SK-N-MC (cell line): ENCODE measurements around the gene ZCRB1.
A peak's percentile ranks its signal among the peaks of the same experiment; 100 is the strongest.

Source experiments
- DNase-seq: peaks from one replicate; pipeline ENCODE4 v3.0.0-alpha.2; 2011; ENCODE audit warnings: low read depth, low spot score
- H3K27ac ChIP-seq: fragments of 200-600 bp; sonication (generic); 2 replicates; pipeline ENCODE4 v1.5.1; 2016; ENCODE audit warnings: mixed run types
- H3K36me3 ChIP-seq: fragments of 200-600 bp; sonication (generic); 2 replicates; pipeline ENCODE4 v1.6.1; 2017; ENCODE audit warnings: antibody characterized with exemption, low read length, mixed read lengths; ENCODE audit not compliant: insufficient read depth
- H3K4me3 ChIP-seq: fragments of 200-600 bp; sonication (generic); 2 replicates; pipeline ENCODE4 v1.5.1; 2016
- H3K9ac ChIP-seq: fragments of 200-600 bp; sonication (generic); 2 replicates; pipeline ENCODE4 v1.8.0; 2017; ENCODE audit warnings: mixed run types, mixed read lengths; ENCODE audit not compliant: insufficient read length
- H3K9me3 ChIP-seq: fragments of 200-600 bp; sonication (generic); 2 replicates; pipeline ENCODE4 v1.6.1; 2017; ENCODE audit warnings: low read depth, mild to moderate bottlenecking, antibody characterized with exemption, low read length, moderate library complexity, mixed read lengths
- EZH2 ChIP-seq: fragments of 200-600 bp; sonication (generic); IDR thresholded peaks from one replicate; pipeline ENCODE4 v1.6.1; 2017; ENCODE audit warnings: antibody characterized with exemption
- FOXP2 ChIP-seq: optimal IDR thresholded peaks from 2 replicates; pipeline ENCODE3; 2011; ENCODE audit warnings: mild to moderate bottlenecking, moderate library complexity; ENCODE audit not compliant: insufficient read depth; ENCODE audit errors: extremely low read length, control extremely low read depth
- POLR2AphosphoS5 ChIP-seq: IDR thresholded peaks from 2 replicates; pipeline ENCODE4 v1.6.1; 2012; ENCODE audit warnings: mild to moderate bottlenecking, low read depth, low read length, borderline replicate concordance

Gene ZCRB1

DNA sequence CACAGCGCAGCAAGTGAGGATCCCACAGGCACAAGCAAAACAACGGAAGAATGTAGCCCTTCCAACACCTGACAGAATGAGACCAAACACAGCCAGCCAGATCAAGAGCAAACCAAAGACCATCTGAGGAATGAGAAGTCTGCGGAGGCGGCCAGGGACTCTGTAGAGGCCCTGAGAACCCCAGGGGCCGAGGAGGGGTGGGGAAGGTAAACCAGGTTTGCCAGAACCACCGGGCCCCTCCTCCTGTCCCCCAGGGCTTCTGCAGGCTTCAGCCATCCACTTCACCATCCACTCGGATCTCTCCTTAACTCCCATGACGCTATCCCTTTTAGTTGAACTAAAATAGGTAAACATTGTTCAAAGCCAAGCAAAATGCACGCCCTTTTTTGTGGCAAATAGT, 37.4 kb downstream of the ZCRB1 start:
- no peak for DNase-seq
- Histone ChIP-seq H3K9me3 (no peaks in the 10 kb centered on the region), H3K9ac (no peak overlapping the region), H3K4me3 (no peak overlapping the region), H3K36me3 (no peaks in the 10 kb centered on the region), H3K27ac (no peak overlapping the region)
- no peak for TF ChIP-seq FOXP2
- TF ChIP-seq EZH2, result no peak
- TF ChIP-seq POLR2AphosphoS5, result no peak

DNA sequence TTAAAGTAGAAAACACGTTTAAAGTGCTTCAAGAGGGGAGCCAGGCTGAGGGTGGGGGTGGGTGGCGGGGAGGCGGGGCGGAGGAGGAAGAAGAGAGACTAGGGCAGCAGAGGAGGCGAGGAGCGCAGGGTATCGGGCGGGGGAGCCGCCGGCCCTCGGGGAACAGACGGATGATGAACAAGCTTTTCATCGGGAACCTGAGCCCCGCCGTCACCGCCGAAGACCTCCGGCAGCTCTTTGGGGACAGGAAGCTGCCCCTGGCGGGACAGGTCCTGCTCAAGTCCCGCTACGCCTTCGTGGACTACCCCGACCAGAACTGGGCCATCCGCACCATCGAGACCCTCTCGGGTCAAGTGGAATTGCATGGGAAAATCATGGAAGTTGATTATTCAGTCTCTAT, 39.2 kb downstream of the ZCRB1 start:
- no peaks in the 10 kb centered on the region for H3K9me3 ChIP-seq
- H3K27ac ChIP-seq, result no peak overlapping the region
- no peak overlapping the region for H3K9ac ChIP-seq
- no peak overlapping the region for H3K4me3 ChIP-seq
- TF ChIP-seq POLR2AphosphoS5, result no peak
- no peak for TF ChIP-seq FOXP2
- TF ChIP-seq EZH2, result no peak
- no peak for DNase-seq
- H3K36me3 ChIP-seq, result no peaks in the 10 kb centered on the region

DNA sequence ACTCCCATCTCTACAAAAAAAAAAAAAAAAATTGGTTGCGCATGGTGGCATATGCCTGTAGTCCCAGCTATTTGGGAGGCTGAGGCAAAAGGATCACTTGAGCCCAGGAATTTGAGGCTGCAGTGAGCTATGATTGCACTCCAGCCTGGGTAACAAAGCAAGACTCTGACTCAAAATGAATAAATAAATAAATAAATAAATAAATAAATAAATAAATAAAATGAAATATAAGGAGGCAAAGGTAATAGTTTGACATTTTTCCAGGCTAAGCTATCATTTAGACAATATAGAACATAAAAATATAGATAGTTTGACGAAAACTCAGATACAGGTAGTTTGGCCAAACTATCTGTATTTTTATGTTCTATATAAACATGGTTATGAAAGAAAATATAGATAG, 40.5 kb downstream of the ZCRB1 start:
- no peak for TF ChIP-seq POLR2AphosphoS5
- TF ChIP-seq EZH2, result no peak
- TF ChIP-seq FOXP2, result no peak

DNA sequence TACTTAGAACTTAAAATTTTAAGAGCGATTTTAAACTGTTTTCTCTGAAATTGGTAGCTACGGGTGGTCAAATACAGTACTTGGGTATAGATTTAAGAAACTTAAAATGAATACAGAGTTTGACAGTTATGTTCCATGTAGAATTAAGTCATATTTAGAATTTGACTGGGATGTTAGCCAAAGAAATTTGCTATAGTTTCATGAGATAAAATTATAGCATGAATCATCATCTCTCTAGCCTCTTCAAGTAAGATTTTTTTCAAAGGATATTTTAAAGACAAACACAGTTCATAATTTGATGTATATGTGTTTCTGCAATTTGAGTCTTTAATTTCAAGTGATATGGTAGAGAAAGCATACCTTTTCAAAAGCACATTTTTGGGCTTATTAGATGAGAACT, 41.0 kb downstream of the ZCRB1 start:
- peak overlapping the region; percentile 50; the same call in 1 of the 2 replicates for H3K27ac ChIP-seq
- no peaks in the 10 kb centered on the region for H3K9me3 ChIP-seq
- no peak overlapping the region for H3K4me3 ChIP-seq
- no peak for DNase-seq
- H3K9ac ChIP-seq, result no peak overlapping the region
- H3K36me3 ChIP-seq, result no peaks in the 10 kb centered on the region
- TF ChIP-seq EZH2, result no peak
- TF ChIP-seq FOXP2, result no peak
- TF ChIP-seq POLR2AphosphoS5, result no peak

More for the DNA sequence above, 40.5 kb downstream of the ZCRB1 start:
- no peak overlapping the region for H3K4me3 ChIP-seq
- no peaks in the 10 kb centered on the region for H3K36me3 ChIP-seq
- H3K27ac ChIP-seq, result peak overlapping the region; percentile 50; the same call in 1 of the 2 replicates
- no peak overlapping the region for H3K9ac ChIP-seq
- no peak for DNase-seq
- H3K9me3 ChIP-seq, result no peaks in the 10 kb centered on the region

DNA sequence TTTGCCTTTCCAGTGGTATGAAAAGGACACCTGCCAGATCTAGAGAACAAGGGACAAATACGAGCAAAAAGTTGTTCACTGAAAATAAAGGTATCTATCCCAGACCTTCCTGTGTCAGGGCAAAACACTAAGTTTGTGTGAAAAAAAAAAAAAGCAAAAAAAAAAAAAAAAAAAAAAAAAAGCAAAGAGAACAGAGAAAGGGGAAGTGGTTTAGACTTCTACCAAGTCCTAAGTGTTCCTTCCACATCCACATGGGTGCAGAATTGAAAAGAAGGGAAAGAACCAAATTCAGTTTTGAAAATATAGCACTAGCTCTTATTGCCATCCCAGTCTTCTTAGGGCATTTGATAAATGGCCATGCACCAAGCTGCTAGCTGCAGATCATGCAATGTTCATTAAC, 41.7 kb downstream of the ZCRB1 start:
- TF ChIP-seq POLR2AphosphoS5, result no peak
- no peak for TF ChIP-seq EZH2
- TF ChIP-seq FOXP2, result no peak
- no peaks in the 10 kb centered on the region for H3K36me3 ChIP-seq
- DNase-seq, result no peak
- no peak overlapping the region for H3K4me3 ChIP-seq
- H3K9me3 ChIP-seq, result no peaks in the 10 kb centered on the region
- peak overlapping the region; percentile 3; the same call in 1 of the 2 replicates for H3K27ac ChIP-seq
- no peak overlapping the region for H3K9ac ChIP-seq

DNA sequence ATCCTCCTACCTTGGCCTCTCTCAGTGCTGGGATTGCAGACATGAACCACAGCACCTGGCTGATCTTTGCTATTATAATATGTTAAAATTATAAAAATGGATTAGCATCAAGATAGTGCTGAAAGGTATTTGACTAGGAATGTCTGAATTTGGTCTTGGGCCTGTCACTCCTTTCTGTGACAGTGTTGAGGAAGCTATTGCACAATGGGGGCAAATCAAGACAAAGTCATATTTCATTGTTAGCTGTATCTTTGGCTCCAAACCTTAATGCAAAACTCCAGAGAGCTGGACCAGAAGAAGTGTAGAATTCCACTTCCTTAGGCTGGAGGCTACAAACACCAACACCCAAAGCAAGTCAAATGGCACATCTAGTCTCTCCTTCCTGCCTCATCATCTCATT, 42.2 kb downstream of the ZCRB1 start:
- Histone ChIP-seq H3K4me3 (no peak overlapping the region), H3K27ac (0 out of 2 replicates have a peak overlapping the region, but pooled peaks have one; percentile 3), H3K36me3 (no peaks in the 10 kb centered on the region), H3K9me3 (no peaks in the 10 kb centered on the region), H3K9ac (no peak overlapping the region)
- DNase-seq, result no peak
- TF ChIP-seq EZH2, result no peak
- TF ChIP-seq POLR2AphosphoS5, result no peak
- TF ChIP-seq FOXP2, result no peak

DNA sequence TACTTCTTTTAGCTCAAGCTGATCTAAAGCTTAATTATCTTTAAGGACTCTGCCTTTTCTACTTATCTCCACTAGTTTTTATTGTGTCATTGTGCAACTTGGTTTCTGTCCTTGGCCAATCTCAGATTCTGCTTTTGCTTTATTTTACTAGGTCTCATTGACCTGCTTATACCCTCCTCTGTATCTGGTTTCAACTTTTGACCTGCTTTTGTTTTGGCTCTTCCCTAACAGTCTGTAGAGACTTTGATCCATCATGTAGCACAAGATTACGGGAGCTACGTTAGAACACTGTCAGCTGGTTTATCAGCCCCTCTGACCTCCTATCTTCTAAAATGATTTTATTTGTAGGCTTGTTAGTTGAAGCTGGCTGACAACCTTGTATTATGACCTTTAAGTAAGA, 43.6 kb downstream of the ZCRB1 start:
- Histone ChIP-seq H3K9me3 (no peaks in the 10 kb centered on the region), H3K36me3 (no peaks in the 10 kb centered on the region), H3K4me3 (no peak overlapping the region), H3K9ac (no peak overlapping the region), H3K27ac (peak overlapping the region; percentile 5; the same call in 1 of the 2 replicates)
- DNase-seq, result no peak
- TF ChIP-seq FOXP2 (no peak), EZH2 (no peak), POLR2AphosphoS5 (no peak)

DNA sequence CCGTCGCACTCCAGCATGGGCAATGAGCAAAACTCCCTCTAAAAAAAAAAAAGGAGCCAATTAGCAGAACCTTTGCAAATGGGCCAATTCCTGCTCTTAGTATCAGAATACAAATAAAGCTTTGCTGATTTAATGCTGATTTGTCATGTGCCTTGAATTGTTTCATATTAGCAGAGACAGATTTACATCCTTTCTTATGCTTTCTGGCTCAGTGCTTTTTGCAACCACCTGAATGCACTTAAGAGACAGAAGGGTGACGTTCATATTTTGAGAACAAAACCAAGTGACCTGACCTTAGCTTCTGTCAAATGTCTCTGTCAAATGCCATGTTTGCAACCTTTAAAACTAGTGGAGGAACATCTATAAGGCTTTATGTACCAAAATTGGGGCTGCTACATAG, 44.0 kb downstream of the ZCRB1 start:
- DNase-seq, result no peak
- no peak for TF ChIP-seq FOXP2
- no peak for TF ChIP-seq EZH2
- TF ChIP-seq POLR2AphosphoS5, result no peak
- no peak overlapping the region for H3K4me3 ChIP-seq
- peak overlapping the region; percentile 5; the same call in 1 of the 2 replicates for H3K27ac ChIP-seq
- no peaks in the 10 kb centered on the region for H3K9me3 ChIP-seq
- no peaks in the 10 kb centered on the region for H3K36me3 ChIP-seq
- no peak overlapping the region for H3K9ac ChIP-seq

DNA sequence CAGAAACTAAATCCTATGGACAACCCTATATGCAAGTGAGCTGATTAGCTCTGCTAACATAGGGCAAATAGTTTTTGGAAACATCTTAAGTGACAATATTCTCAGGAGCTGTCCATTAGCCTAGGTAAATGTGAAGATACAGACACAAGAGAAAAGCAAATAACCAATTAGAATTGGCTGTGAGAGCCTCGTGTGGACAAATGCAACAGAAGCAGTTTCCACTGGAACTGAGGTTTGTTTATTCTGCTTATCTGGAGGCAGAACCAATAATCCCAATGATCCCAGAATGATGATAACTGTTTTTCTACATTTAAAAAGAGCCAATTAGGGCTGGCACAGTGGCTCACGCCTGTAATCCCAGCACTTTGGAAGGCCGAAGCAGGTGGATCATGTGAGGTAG, 44.6 kb downstream of the ZCRB1 start:
- Histone ChIP-seq H3K36me3 (no peaks in the 10 kb centered on the region), H3K4me3 (no peak overlapping the region), H3K9me3 (no peaks in the 10 kb centered on the region), H3K27ac (no peak overlapping the region), H3K9ac (no peak overlapping the region)
- no peak for DNase-seq
- TF ChIP-seq POLR2AphosphoS5 (no peak), EZH2 (no peak), FOXP2 (no peak)
